IMR-90 (cell line): ENCODE results near the gene PINLYP. TPM values are rescaled to one million over a fixed set of nuclear protein-coding genes. Genes with fewer than 3 reads are reported as not detected.

Experiments used
- polyA plus RNA-seq, 3 experiments: library from polyadenylated mRNA; depleted of rRNA; stranded (reverse); fragments of >200 nt; gene quantifications; 2 replicates each; pipeline ENCODE4 v1.2.3, GENCODE V29; 2012; ENCODE audit warnings: low replicate concordance in 1 of 3
- total RNA-seq: library from RNA; depleted of rRNA; stranded (reverse); fragments of >200 nt; gene quantifications from 2 replicates; pipeline ENCODE4 v1.2.3, GENCODE V29; 2012; rRNA removed

PINLYP gene
- total and polyA plus RNA-seq, 2 of the 4 experiments (the other 2 are of a cell fraction), result 0.54 to 1.4 TPM

Other genes starting within 250 kb of the PINLYP start
- under 0.01 TPM in 1 of 2 replicates, not detected in the other for gene CD177, start 222.1 kb upstream of the PINLYP start, total RNA-seq
- 0.14 and 0.17 TPM in 2 replicates for gene CD177, start 222.1 kb upstream of the PINLYP start, polyA plus RNA-seq (2012; rRNA removed)
- gene TEX101, start 160.9 kb upstream of the PINLYP start, total RNA-seq, result not detected in 2 replicates
- gene TEX101, start 160.9 kb upstream of the PINLYP start, polyA plus RNA-seq (2012; rRNA removed), result not detected in 2 replicates
- gene LYPD3, start 110.2 kb upstream of the PINLYP start, total RNA-seq, result 0.18 TPM in 1 of 2 replicates, not detected in the other
- gene LYPD3, start 110.2 kb upstream of the PINLYP start, polyA plus RNA-seq (2012; rRNA removed), result 1.1 TPM in 2 replicates
- 2.9 and 3.3 TPM in 2 replicates for gene PHLDB3, start 71.1 kb upstream of the PINLYP start, total RNA-seq
- 10.6 and 12.4 TPM in 2 replicates for gene PHLDB3, start 71.1 kb upstream of the PINLYP start, polyA plus RNA-seq (2012; rRNA removed)
- gene ETHE1, start 48.6 kb upstream of the PINLYP start, total RNA-seq, result 141 and 161 TPM in 2 replicates
- gene ETHE1, start 48.6 kb upstream of the PINLYP start, polyA plus RNA-seq (2012; rRNA removed), result 233 and 249 TPM in 2 replicates
- not detected in 2 replicates for gene ZNF575, start 42.6 kb upstream of the PINLYP start, total RNA-seq
- 0.77 and 0.87 TPM in 2 replicates for gene ZNF575, start 42.6 kb upstream of the PINLYP start, polyA plus RNA-seq (2012; rRNA removed)
- gene XRCC1, start 274 bp upstream of the PINLYP start, total RNA-seq, result 12.2 and 12.5 TPM in 2 replicates
- gene XRCC1, start 274 bp upstream of the PINLYP start, polyA plus RNA-seq (2012; rRNA removed), result 21.3 and 25.9 TPM in 2 replicates
- gene IRGQ, start 20.3 kb downstream of the PINLYP start, total RNA-seq, result 9.0 and 10.8 TPM in 2 replicates
- 6.8 and 9.9 TPM in 2 replicates for gene IRGQ, start 20.3 kb downstream of the PINLYP start, polyA plus RNA-seq (2012; rRNA removed)
- gene ZNF576, start 20.8 kb downstream of the PINLYP start, total RNA-seq, result 8.6 and 13.8 TPM in 2 replicates
- gene ZNF576, start 20.8 kb downstream of the PINLYP start, polyA plus RNA-seq (2012; rRNA removed), result 19.5 and 24.9 TPM in 2 replicates
- gene SRRM5, start 36.3 kb downstream of the PINLYP start, total RNA-seq, result not detected in 2 replicates
- 0.10 TPM in 2 replicates for gene SRRM5, start 36.3 kb downstream of the PINLYP start, polyA plus RNA-seq (2012; rRNA removed)
- 9.9 and 10.3 TPM in 2 replicates for gene ZNF428, start 43.8 kb downstream of the PINLYP start, total RNA-seq
- 32.3 and 45.4 TPM in 2 replicates for gene ZNF428, start 43.8 kb downstream of the PINLYP start, polyA plus RNA-seq (2012; rRNA removed)
- 1.7 and 2.0 TPM in 2 replicates for gene CADM4, start 64.0 kb downstream of the PINLYP start, total RNA-seq
- 4.0 and 4.9 TPM in 2 replicates for gene CADM4, start 64.0 kb downstream of the PINLYP start, polyA plus RNA-seq (2012; rRNA removed)
- 112 and 115 TPM in 2 replicates for gene PLAUR, start 94.4 kb downstream of the PINLYP start, total RNA-seq
- 263 and 328 TPM in 2 replicates for gene PLAUR, start 94.4 kb downstream of the PINLYP start, polyA plus RNA-seq (2012; rRNA removed)
- not detected in 2 replicates for gene IRGC, start 140.3 kb downstream of the PINLYP start, total RNA-seq
- gene IRGC, start 140.3 kb downstream of the PINLYP start, polyA plus RNA-seq (2012; rRNA removed), result not detected in 2 replicates
- gene SMG9, start 179.2 kb downstream of the PINLYP start, total RNA-seq, result 4.8 and 5.8 TPM in 2 replicates
- gene SMG9, start 179.2 kb downstream of the PINLYP start, polyA plus RNA-seq (2012; rRNA removed), result 21.4 and 24.3 TPM in 2 replicates
- 0.54 and 0.83 TPM in 2 replicates for gene KCNN4, start 205.2 kb downstream of the PINLYP start, total RNA-seq
- gene KCNN4, start 205.2 kb downstream of the PINLYP start, polyA plus RNA-seq (2012; rRNA removed), result 0.99 and 1.2 TPM in 2 replicates
- gene LYPD5, start 226.6 kb downstream of the PINLYP start, total RNA-seq, result under 0.01 and 0.36 TPM in 2 replicates
- gene LYPD5, start 226.6 kb downstream of the PINLYP start, polyA plus RNA-seq (2012; rRNA removed), result 0.27 and 0.31 TPM in 2 replicates